HepG2 (cell line): ENCODE data around the gene ANO9. TPM values are rescaled to one million over a fixed set of nuclear protein-coding genes. Genes with fewer than 3 reads are reported as not detected.

ENCODE experiments used
- MAZ ChIP-seq, 2 experiments: sonication (generic) in 1 of 2; formaldehyde crosslinking in 1 of 2; IDR thresholded peaks; 2 replicates each; pipeline versions ENCODE4 v1.5.0 to v1.6.1; 2012 to 2020; ENCODE audit warnings: low read depth in 2 of 2, mild to moderate bottlenecking in 2 of 2, borderline replicate concordance in 1 of 2, improper control_type of control experiment in 1 of 2, low read length in 1 of 2, missing genetic modification reagents in 1 of 2, moderate library complexity in 1 of 2
- PHF21A ChIP-seq: sonication (generic); formaldehyde crosslinking; IDR thresholded peaks from 2 replicates; pipeline ENCODE4 v1.5.0; 2020; ENCODE audit warnings: mild to moderate bottlenecking, missing genetic modification reagents
- SP2 ChIP-seq: sonication (generic); formaldehyde crosslinking; IDR thresholded peaks from 2 replicates; pipeline ENCODE4 v1.5.1; 2020; ENCODE audit warnings: mild to moderate bottlenecking, missing genetic modification reagents
- TARDBP ChIP-seq: sonication (generic); formaldehyde crosslinking; IDR thresholded peaks from 2 replicates; pipeline ENCODE4 v1.8.0; 2022; ENCODE audit warnings: mild to moderate bottlenecking, missing genetic modification reagents
- TMF1 ChIP-seq: sonication (generic); formaldehyde crosslinking; IDR thresholded peaks from 2 replicates; pipeline ENCODE4 v1.8.1; 2022; ENCODE audit warnings: low read depth, missing genetic modification reagents
- ZNF430 ChIP-seq: sonication (generic); formaldehyde crosslinking; IDR thresholded peaks from 2 replicates; pipeline ENCODE4 v1.9.0; 2021; ENCODE audit warnings: mild to moderate bottlenecking, missing genetic modification reagents
- ZNF562 ChIP-seq: sonication (generic); formaldehyde crosslinking; IDR thresholded peaks from 2 replicates; pipeline ENCODE4 v1.8.0; 2022; ENCODE audit warnings: missing genetic modification reagents, borderline replicate concordance
- ZNF605 ChIP-seq: sonication (generic); formaldehyde crosslinking; IDR thresholded peaks from 2 replicates; pipeline ENCODE4 v1.8.0; 2022; ENCODE audit warnings: mild to moderate bottlenecking, missing genetic modification reagents
- ZNF614 ChIP-seq: IDR thresholded peaks from 2 replicates; pipeline ENCODE4 v1.6.1; 2018; ENCODE audit warnings: missing biosample characterization, missing genetic modification reagents, inconsistent platforms, borderline replicate concordance
- polyA plus RNA-seq, 8 experiments: library from polyadenylated mRNA; depleted of rRNA in 3 of 8; stranded (reverse) in 7 of 8; unstranded in 1 of 8; fragments of >200 nt; fragmentation: Illumina TruSeq in 4 of 8; extraction: Trizol in 4 of 8; gene quantifications; 2 replicates each; pipeline versions ENCODE4 v1.2.1 to v1.2.3, GENCODE V29; 2011 to 2016; ENCODE audit warnings: low read depth in 4 of 8, missing spikeins in 1 of 8, mixed read lengths in 1 of 8; ENCODE audit not compliant: insufficient read depth in 1 of 8
- total RNA-seq, 5 experiments: library from RNA; depleted of rRNA; stranded (reverse); fragments of >200 nt; fragmentation: Illumina TruSeq; extraction: Trizol; gene quantifications; 2 replicates each; pipeline ENCODE4 v1.2.3, GENCODE V29; 2016; ENCODE audit warnings: low read depth in 1 of 5
- TF ChIP-seq, protein P1 (sequence below): IDR thresholded peaks from 2 replicates; pipeline ENCODE4 v1.6.1; 2016; ENCODE audit warnings: mild to moderate bottlenecking, missing biosample characterization, missing genetic modification reagents
- TF ChIP-seq, protein P2 (sequence below): sonication (generic); formaldehyde crosslinking; IDR thresholded peaks from 2 replicates; pipeline ENCODE4 v1.4.0; 2020; ENCODE audit warnings: missing genetic modification reagents, borderline replicate concordance
- TF ChIP-seq, protein P3 (sequence below): sonication (generic); formaldehyde crosslinking; IDR thresholded peaks from 2 replicates; pipeline ENCODE4 v1.4.0; 2020; ENCODE audit warnings: mild to moderate bottlenecking, missing genetic modification reagents

ANO9 gene
- total and polyA plus RNA-seq, 2 of the 13 experiments (the other 11 are each of a cell fraction or from before 2014, with no cell fraction given), result 8.9 to 14.3 TPM

DNA sequence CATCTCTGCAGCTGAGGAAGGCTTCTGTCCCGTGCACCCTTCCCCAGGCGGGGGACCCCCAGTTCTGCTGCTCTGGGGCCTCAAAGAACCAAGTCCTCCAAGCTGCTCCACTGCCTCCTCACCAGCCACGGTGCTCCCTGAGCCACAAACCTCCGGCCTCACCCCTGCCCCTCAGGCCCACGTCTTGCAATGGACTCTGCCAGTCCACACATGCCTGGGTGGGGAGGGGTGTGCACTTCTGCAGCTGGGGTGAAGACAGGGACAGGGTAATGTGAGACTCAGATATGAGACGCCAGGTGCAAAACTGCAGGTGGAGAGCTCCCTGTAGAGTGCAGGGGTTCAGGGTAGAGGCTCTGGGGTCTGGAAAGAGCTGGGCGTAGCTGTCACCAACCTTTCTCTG, 5.1 kb upstream of the ANO9 start (continued):
- TF ChIP-seq MAZ (IDR thresholded peaks at IDR 0.05; ENCODE audit: borderline replicate concordance, low read depth, low read length), result no peak
- no peak for TF ChIP-seq MAZ (CRISPR knock-in tag; IDR thresholded peaks at IDR 0.05; ENCODE audit: low read depth)
- no peak for TF ChIP-seq ZNF562 (CRISPR knock-in tag)
- no peak for TF ChIP-seq TMF1 (CRISPR knock-in tag)
- TF ChIP-seq, protein P1, sequence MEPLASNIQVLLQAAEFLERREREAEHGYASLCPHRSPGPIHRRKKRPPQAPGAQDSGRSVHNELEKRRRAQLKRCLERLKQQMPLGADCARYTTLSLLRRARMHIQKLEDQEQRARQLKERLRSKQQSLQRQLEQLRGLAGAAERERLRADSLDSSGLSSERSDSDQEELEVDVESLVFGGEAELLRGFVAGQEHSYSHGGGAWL (CRISPR knock-in tag), result no peak
- TF ChIP-seq SP2 (CRISPR knock-in tag), result no peak
- TF ChIP-seq, protein P2, sequence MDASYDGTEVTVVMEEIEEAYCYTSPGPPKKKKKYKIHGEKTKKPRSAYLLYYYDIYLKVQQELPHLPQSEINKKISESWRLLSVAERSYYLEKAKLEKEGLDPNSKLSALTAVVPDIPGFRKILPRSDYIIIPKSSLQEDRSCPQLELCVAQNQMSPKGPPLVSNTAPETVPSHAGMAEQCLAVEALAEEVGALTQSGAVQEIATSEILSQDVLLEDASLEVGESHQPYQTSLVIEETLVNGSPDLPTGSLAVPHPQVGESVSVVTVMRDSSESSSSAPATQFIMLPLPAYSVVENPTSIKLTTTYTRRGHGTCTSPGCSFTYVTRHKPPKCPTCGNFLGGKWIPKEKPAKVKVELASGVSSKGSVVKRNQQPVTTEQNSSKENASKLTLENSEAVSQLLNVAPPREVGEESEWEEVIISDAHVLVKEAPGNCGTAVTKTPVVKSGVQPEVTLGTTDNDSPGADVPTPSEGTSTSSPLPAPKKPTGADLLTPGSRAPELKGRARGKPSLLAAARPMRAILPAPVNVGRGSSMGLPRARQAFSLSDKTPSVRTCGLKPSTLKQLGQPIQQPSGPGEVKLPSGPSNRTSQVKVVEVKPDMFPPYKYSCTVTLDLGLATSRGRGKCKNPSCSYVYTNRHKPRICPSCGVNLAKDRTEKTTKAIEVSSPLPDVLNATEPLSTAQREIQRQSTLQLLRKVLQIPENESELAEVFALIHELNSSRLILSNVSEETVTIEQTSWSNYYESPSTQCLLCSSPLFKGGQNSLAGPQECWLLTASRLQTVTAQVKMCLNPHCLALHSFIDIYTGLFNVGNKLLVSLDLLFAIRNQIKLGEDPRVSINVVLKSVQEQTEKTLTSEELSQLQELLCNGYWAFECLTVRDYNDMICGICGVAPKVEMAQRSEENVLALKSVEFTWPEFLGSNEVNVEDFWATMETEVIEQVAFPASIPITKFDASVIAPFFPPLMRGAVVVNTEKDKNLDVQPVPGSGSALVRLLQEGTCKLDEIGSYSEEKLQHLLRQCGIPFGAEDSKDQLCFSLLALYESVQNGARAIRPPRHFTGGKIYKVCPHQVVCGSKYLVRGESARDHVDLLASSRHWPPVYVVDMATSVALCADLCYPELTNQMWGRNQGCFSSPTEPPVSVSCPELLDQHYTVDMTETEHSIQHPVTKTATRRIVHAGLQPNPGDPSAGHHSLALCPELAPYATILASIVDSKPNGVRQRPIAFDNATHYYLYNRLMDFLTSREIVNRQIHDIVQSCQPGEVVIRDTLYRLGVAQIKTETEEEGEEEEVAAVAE, result no peak
- TF ChIP-seq ZNF430 (CRISPR knock-in tag), result peak; percentile 49; the same call in 1 of the 2 replicates
- TF ChIP-seq ZNF605 (CRISPR knock-in tag), result peak; percentile 37; the same call in 1 of the 2 replicates
- no peak for TF ChIP-seq TARDBP
- 0 out of 2 replicates have a peak, but pooled peaks have one; percentile 13 for TF ChIP-seq PHF21A (CRISPR knock-in tag)
- TF ChIP-seq, protein P3, sequence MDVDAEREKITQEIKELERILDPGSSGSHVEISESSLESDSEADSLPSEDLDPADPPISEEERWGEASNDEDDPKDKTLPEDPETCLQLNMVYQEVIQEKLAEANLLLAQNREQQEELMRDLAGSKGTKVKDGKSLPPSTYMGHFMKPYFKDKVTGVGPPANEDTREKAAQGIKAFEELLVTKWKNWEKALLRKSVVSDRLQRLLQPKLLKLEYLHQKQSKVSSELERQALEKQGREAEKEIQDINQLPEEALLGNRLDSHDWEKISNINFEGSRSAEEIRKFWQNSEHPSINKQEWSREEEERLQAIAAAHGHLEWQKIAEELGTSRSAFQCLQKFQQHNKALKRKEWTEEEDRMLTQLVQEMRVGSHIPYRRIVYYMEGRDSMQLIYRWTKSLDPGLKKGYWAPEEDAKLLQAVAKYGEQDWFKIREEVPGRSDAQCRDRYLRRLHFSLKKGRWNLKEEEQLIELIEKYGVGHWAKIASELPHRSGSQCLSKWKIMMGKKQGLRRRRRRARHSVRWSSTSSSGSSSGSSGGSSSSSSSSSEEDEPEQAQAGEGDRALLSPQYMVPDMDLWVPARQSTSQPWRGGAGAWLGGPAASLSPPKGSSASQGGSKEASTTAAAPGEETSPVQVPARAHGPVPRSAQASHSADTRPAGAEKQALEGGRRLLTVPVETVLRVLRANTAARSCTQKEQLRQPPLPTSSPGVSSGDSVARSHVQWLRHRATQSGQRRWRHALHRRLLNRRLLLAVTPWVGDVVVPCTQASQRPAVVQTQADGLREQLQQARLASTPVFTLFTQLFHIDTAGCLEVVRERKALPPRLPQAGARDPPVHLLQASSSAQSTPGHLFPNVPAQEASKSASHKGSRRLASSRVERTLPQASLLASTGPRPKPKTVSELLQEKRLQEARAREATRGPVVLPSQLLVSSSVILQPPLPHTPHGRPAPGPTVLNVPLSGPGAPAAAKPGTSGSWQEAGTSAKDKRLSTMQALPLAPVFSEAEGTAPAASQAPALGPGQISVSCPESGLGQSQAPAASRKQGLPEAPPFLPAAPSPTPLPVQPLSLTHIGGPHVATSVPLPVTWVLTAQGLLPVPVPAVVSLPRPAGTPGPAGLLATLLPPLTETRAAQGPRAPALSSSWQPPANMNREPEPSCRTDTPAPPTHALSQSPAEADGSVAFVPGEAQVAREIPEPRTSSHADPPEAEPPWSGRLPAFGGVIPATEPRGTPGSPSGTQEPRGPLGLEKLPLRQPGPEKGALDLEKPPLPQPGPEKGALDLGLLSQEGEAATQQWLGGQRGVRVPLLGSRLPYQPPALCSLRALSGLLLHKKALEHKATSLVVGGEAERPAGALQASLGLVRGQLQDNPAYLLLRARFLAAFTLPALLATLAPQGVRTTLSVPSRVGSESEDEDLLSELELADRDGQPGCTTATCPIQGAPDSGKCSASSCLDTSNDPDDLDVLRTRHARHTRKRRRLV (CRISPR knock-in tag), result no peak
- TF ChIP-seq ZNF614 (CRISPR knock-in tag), result no peak
